HG03103 (cell line): Measurements from ENCODE around the gene C2CD4C.
"Not testable (repeated sequence)": the region's sequence is repeated elsewhere in the genome, so short reads cannot be mapped to it uniquely, and the experiment has no call there.

ENCODE experiments used
- ATAC-seq: cut with Tn5 transposase; IDR thresholded peaks from one replicate; pipeline ENCODE4 v1.9.1; 2021; ENCODE audit warnings: low read depth; ENCODE audit not compliant: unreplicated experiment

C2CD4C gene, protein sequence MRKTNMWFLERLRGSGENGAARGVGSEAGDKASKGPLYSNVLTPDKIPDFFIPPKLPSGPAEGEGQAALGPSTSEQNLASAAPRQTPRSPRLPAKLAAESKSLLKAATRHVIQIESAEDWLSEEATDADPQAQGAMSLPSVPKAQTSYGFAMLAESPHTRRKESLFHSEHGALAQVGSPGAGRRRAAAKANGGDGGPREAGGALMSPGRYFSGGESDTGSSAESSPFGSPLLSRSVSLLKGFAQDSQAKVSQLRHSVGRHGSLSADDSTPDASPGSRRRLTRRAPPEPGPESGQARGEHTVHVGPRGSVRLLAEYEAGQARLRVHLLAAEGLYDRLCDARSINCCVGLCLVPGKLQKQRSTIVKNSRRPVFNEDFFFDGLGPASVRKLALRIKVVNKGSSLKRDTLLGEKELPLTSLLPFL

GRCh38 chr19:408902-409515 lies at the start of gene C2CD4C:
TSS of gene C2CD4C (minus strand) at chr19:409147. CDS start at chr19:408361, 786 bp downstream.
- no peak for ATAC-seq

DNA sequence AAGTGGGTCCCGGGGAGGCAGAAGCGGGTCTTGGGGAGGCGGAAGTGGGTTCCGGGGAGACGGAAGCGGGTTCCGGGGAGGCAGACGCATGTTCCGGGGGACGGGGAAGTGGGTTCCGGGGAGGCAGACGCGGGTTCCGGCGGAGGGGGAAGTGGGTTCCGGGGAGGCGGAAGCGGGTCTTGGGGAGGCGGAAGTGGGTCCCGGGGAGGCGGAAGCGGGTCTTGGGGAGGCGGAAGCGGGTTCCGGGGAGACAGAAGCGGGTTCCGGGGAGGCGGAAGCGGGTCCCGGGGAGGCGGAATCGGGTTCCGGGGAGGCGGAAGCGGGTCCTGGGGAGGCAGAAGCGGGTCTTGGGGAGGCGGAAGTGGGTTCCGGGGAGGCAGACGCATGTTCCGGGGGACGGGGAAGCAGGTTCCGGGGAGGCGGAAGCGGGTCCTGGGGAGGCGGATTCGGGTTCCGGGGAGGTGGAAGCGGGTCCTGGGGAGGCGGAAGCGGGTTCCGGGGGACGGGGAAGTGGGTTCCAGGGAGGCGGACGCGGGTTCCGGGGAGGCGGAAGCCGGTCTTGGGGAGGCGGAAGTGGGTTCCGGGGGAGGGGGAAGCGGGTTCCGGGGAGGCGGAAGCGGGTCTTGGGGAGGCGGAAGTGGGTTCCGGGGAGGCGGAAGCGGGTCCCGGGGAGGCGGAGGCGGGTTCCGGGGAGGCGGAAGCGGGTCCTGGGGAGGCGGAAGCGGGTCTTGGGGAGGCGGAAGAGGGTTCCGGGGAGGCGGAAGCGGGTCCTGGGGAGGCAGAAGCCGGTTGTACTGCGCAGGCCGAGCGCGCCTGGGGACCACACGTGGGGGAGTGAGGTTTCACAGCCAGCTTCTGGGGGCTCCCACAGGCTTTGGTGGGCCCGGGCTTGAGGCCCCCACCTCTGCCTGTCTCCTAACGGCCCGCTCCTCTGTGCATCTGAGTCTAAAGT lies 49.4 kb upstream of the C2CD4C start:
- ATAC-seq: no peak

GRCh38 chr19:457636-458035 lies 48.7 kb upstream of the C2CD4C start:
- ATAC-seq: no peak

DNA sequence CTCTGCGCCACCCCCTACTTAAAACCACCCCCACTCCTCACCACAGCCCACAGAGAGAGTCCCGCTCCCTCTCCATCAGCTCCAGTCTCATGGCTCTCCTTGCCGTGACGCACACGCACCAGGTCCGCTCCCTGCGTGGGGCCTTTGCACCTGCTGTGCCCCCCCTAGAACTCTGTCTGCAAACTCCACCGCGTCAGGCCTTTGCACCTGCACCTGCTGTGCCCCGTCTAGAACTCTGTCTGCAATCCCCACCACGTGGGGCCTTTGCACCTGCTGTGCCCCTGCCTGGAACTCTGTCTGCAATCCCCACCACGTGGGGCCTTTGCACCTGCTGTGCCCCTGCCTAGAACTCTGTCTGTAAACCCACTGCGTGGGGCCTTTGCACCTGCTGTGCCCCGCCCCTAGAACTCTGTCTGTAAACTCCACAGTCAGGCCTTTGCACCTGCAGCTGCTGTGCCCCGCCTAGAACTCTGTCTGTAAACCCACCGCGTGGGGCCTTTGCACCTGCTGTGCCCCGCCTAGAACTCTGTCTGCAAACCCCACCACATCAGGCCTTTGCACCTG lies 47.7 kb upstream of the C2CD4C start:
- ATAC-seq: no peak

GRCh38 chr19:455851-456546 lies 47.1 kb upstream of the C2CD4C start:
- ATAC-seq: no peak

DNA sequence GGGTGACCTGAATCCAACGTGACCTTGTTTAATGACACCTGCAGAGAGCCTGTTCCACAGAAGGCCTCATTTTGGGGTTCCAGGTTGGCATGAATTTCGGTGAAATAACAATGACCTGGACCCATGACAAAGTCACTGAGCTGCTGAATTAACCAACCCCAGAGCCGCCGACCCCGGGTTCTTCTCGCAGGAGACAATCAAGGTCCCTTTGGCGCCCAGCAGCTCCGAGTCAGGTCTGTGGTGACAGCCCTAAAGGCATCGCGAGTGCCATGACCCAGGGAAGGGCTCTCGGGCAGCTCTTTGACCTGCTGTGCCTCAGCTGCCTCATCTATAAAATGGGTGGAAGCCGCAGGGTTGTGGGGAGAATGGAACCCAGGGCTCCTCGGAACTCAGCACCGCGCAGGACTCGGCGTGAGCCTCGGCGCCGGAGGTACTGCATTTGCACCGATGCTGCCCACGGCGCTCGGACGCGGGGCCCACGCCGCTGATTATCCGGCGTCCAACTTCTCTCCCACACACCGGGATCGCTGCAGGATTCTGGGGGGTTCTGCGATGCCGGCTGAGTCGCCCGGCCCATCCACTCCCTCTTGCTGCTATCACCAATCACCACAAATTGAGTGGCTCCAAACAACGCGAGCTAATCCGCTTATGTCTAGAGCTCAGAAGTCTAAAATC lies 46.2 kb upstream of the C2CD4C start:
- ATAC-seq: no peak

GRCh38 chr19:453606-454005 lies 44.7 kb upstream of the C2CD4C start:
- no peak for ATAC-seq

DNA sequence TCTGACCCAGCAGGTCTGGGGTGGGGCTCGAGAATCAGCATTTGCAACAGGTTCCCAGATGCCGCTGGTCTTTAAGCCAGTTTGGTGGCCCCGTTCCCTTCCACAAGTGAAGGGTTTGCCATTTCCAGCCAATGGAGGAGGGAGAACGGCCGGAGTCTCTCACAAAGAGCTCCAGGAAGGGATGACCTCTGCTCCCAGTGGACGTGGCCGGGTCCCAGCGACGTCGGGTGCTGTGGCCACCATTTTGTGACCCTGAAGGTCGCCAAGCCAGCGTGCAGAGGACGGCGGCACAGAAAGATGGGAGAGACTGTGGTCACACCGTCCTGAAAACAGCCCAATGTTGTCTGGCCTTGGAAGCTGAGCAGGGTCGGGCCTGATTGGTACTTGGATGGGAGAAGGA lies 43.9 kb upstream of the C2CD4C start:
- ATAC-seq: no peak

- not testable (repeated sequence) for ATAC-seq
Measured at GRCh38 chr19:450912-451481, 42.0 kb upstream of the C2CD4C start.

DNA sequence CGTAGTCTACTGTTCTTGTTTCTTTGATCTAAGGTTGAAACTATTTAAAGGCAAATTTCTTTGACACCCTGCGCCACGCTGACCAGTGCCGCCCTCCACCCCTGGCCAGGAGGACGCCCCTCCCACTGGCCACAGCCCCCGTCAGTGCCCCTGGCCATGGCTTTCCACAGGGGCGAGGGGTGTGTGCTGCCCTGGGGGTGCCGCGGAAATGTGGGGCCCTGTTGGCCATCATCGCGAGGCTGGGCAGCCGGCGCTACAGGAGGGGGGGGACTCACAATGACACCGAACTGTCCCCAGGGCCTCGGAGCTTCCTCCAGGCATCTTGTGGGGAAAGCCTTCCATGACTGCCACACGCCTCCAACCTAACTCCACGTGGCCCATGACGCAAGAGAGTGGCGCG lies 41.0 kb upstream of the C2CD4C start:
- no peak for ATAC-seq

DNA sequence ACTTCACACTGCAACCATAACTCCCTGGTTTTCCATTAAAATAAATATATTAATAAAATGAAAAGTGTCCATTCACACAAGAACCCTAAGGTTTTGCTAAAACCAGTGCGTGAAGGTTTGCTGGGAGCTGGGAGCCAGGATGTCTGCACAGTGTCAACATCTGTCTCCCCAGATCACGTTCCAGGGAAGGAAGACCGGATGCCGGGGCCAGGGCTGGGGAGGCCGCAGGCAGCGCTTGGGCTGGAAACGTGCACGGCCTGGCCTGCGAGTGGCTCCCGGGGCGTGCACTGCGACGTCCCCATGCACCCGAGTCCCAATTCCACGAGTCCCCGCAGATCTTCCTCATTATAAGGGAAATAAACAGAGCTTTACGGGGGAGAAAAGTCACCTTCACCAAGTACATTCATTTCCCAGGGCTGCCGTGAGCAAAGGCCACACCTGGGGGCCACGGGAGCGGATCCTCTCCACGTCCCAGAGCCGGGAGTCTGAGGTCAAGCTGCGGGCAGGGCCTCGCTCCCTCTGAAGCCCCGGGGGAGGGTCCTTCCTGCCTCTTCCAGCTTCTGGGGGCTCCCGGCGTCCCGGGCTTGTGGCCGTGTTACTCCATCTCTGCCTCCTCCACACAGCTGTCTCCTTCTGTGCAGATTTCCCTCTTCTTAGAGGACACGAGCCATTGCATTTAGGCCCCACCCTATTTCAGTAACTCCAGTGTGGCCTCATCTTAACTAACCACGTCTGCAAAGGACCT lies 39.0 kb upstream of the C2CD4C start:
- no peak for ATAC-seq

DNA sequence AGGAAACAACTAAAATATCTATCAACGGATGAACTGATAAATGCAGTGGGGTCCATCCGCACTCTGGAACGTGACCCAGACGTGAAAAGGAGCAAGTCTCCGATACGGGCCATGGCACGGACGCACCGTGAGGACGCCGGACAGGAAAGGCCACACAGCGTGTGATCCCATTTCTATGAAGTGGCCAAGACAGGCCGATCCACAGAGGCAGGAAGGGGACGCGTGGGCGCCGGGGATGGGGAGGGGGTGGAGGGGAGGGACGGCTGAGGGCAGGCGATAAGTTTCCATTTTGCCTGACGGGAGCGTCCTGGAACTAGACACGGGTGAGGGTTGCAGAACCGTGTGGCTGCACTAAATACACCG lies 38.1 kb upstream of the C2CD4C start:
- no peak for ATAC-seq

- no peak for ATAC-seq
Measured at GRCh38 chr19:444677-445210, 35.8 kb upstream of the C2CD4C start.

DNA sequence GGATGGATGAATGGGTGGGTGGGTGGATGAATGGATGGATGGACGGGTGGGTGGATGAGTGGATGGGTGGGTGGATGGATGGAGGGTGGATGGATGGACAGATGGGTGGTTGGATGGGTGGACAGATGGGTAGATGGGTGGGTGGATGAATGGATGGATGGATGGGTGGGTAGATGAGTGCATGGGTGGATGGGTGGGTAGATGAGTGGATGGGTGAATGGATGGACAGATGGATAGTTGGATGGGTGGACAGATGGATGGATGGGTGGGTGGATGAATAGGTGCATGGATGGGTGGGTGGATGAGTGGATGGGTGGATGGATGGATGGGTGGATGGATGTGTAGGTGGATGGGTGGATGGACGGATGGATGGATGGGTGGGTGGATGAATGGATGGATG lies 34.1 kb upstream of the C2CD4C start:
- no peak for ATAC-seq

DNA sequence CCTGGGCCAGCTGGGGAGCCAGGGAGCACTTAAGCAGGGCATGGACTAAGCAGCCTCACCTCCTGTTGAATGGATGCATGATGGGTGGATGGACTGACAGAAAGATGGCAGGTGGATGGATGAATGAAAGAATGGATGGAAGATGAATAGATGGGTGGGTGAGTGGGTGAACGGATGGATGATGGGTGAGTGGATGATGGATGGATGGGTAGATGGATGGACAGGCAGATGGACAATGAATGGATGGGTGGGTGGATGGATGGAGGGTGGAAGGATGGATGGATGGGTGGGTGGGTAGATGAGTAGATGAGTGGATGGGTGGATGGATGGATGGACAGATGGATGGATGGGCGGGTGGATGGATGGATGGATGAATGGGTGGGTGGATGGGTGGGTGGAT lies 33.1 kb upstream of the C2CD4C start:
- ATAC-seq: no peak

GRCh38 chr19:441213-441836 lies 32.4 kb upstream of the C2CD4C start:
- ATAC-seq: no peak

- ATAC-seq: no peak
Measured at GRCh38 chr19:440391-441212, 31.7 kb upstream of the C2CD4C start.
